HG03378 (cell line): ENCODE data around the gene NFIB.

Experiments used
- ATAC-seq: cut with Tn5 transposase; IDR thresholded peaks from one replicate; pipeline ENCODE4 v1.9.1; 2021; ENCODE audit warnings: mild to moderate bottlenecking, moderate library complexity; ENCODE audit not compliant: unreplicated experiment

The NFIB gene

GRCh38 chr9:14218253-14218652 is 95.7 kb downstream of the NFIB start:
- ATAC-seq, result no peak

- no peak for ATAC-seq
Measured at GRCh38 chr9:14216612-14217194, 97.2 kb downstream of the NFIB start.

- ATAC-seq, result no peak
Measured at GRCh38 chr9:14215614-14216013, 98.3 kb downstream of the NFIB start.

GRCh38 chr9:14214693-14215092 is 99.2 kb downstream of the NFIB start:
- no peak for ATAC-seq

- no peak for ATAC-seq
Measured at GRCh38 chr9:14214065-14214684, 99.8 kb downstream of the NFIB start.

- ATAC-seq, result no peak
Measured at GRCh38 chr9:14213504-14213903, 100.4 kb downstream of the NFIB start.

GRCh38 chr9:14212697-14213420 is 101.1 kb downstream of the NFIB start:
- no peak for ATAC-seq

- no peak for ATAC-seq
Measured at GRCh38 chr9:14212077-14212476, 101.9 kb downstream of the NFIB start.

GRCh38 chr9:14211564-14211963 is 102.4 kb downstream of the NFIB start:
- ATAC-seq, result no peak

- ATAC-seq, result no peak
Measured at GRCh38 chr9:14210428-14210827, 103.5 kb downstream of the NFIB start.

GRCh38 chr9:14209399-14210345 is 104.3 kb downstream of the NFIB start:
- ATAC-seq, result no peak

GRCh38 chr9:14207352-14207995 is 106.5 kb downstream of the NFIB start:
- ATAC-seq, result no peak

GRCh38 chr9:14205463-14205862 is 108.5 kb downstream of the NFIB start:
- no peak for ATAC-seq

- no peak for ATAC-seq
Measured at GRCh38 chr9:14203356-14204056, 110.4 kb downstream of the NFIB start.

- no peak for ATAC-seq
Measured at GRCh38 chr9:14198841-14199455, 115.0 kb downstream of the NFIB start.

GRCh38 chr9:14198047-14198840 is 115.7 kb downstream of the NFIB start:
- no peak for ATAC-seq

GRCh38 chr9:14197325-14197858 is 116.5 kb downstream of the NFIB start:
- no peak for ATAC-seq

GRCh38 chr9:14193328-14193990 is 120.5 kb downstream of the NFIB start:
- ATAC-seq, result no peak
